SK-N-SH (cell line): ENCODE measurements around the gene ALG9. TPM values are rescaled to one million over a fixed set of nuclear protein-coding genes. Genes with fewer than 3 reads are reported as not detected.
A peak's percentile ranks its signal among the peaks of the same experiment; 100 is the strongest.

Source experiments
- CTCF ChIA-PET: fragments of 300-600, 350-600 bp; formaldehyde crosslinking; extraction: SDS; loops from one replicate; lab custom pipeline; 2021; lab: Yijun Ruan, JAX
- POLR2A ChIA-PET: fragments of 350-600 bp; sonication (Branson Sonifier 250); formaldehyde crosslinking; extraction: SDS; loops from one replicate; lab custom pipeline; 2020; ENCODE audit warnings: antibody characterized with exemption, inconsistent platforms; lab: Yijun Ruan, JAX
- DNase-seq: peaks from one replicate; pipeline ENCODE4 v3.0.0; 2012
- H2AFZ ChIP-seq: fragments of 200-600 bp; sonication (generic); 2 replicates; pipeline ENCODE4 v1.8.1; 2016; ENCODE audit warnings: antibody characterized with exemption, mild to moderate bottlenecking, low read depth
- H3F3A ChIP-seq: fragments of 200-600 bp; sonication (generic); replicated peaks from 2 replicates; pipeline ENCODE3; 2016; ENCODE audit warnings: antibody characterized with exemption, mild to moderate bottlenecking; ENCODE audit not compliant: insufficient read depth
- H3K27ac ChIP-seq, 2 experiments: fragments of 200-500 bp in 1 of 2; fragments of 200-600 bp in 1 of 2; sonication (Bioruptor generic) in 1 of 2; sonication (generic), shearing (Covaris generic) in 1 of 2; 2 replicates each; pipeline versions ENCODE4 v1.5.1 to v1.6.1; 2014 to 2016; ENCODE audit warnings: low read depth in 2 of 2, inconsistent platforms in 1 of 2, low read length in 1 of 2, mild to moderate bottlenecking in 1 of 2, mixed read lengths in 1 of 2
- H3K27me3 ChIP-seq: fragments of 200-600 bp; sonication (generic), shearing (Covaris generic); 2 replicates; pipeline ENCODE4 v1.6.1; 2016; ENCODE audit warnings: mixed run types; ENCODE audit not compliant: insufficient read depth
- H3K36me3 ChIP-seq, 2 experiments: fragments of 200-500 bp in 1 of 2; fragments of 200-600 bp in 1 of 2; sonication (Bioruptor generic) in 1 of 2; sonication (generic) in 1 of 2; replicated peaks in 1 of 2; 2 replicates each; pipeline versions ENCODE3 to v1.5.1; 2014 to 2016; ENCODE audit warnings: low read length in 1 of 2, mild to moderate bottlenecking in 1 of 2; ENCODE audit not compliant: insufficient read depth in 2 of 2, control insufficient read depth in 1 of 2
- H3K4me1 ChIP-seq, 2 experiments: fragments of 200-500 bp in 1 of 2; fragments of 200-600 bp in 1 of 2; sonication (Bioruptor generic) in 1 of 2; sonication (generic), shearing (Covaris generic) in 1 of 2; 2 replicates each; pipeline versions ENCODE4 v1.5.1 to v1.6.1; 2014 to 2016; ENCODE audit warnings: low read depth in 1 of 2, low read length in 1 of 2, mixed run types in 1 of 2; ENCODE audit not compliant: insufficient read depth in 2 of 2, control insufficient read depth in 1 of 2
- H3K4me2 ChIP-seq: fragments of 200-600 bp; sonication (generic), shearing (Covaris generic); 2 replicates; pipeline ENCODE4 v1.6.1; 2017; ENCODE audit warnings: mixed run types
- H3K4me3 ChIP-seq, 2 experiments: fragments of 200-500 bp in 1 of 2; fragments of 200-600 bp in 1 of 2; sonication (Bioruptor generic) in 1 of 2; sonication (generic), shearing (Covaris generic) in 1 of 2; 2 replicates each; pipeline versions ENCODE4 v1.5.1 to v1.8.1; 2014 to 2016; ENCODE audit warnings: low read depth in 2 of 2, inconsistent platforms in 1 of 2, low read length in 1 of 2, mild to moderate bottlenecking in 1 of 2, mixed read lengths in 1 of 2, moderate library complexity in 1 of 2
- H3K79me2 ChIP-seq: fragments of 200-600 bp; sonication (generic); 2 replicates; pipeline ENCODE4 v1.8.1; 2017; ENCODE audit warnings: mild to moderate bottlenecking; ENCODE audit not compliant: insufficient read depth
- H3K9ac ChIP-seq: fragments of 200-600 bp; sonication (generic); 2 replicates; pipeline ENCODE4 v1.6.1; 2017; ENCODE audit warnings: mixed run types
- H3K9me2 ChIP-seq: fragments of 200-600 bp; sonication (generic); 2 replicates; pipeline ENCODE4 v1.6.1; 2017; ENCODE audit warnings: mixed run types
- H3K9me3 ChIP-seq: fragments of 200-600 bp; sonication (generic); 2 replicates; pipeline ENCODE4 v1.6.1; 2017; ENCODE audit warnings: mixed run types, mild to moderate bottlenecking, moderate library complexity
- H4K20me1 ChIP-seq: fragments of 200-600 bp; sonication (generic); 2 replicates; pipeline ENCODE4 v1.6.1; 2017; ENCODE audit warnings: mild to moderate bottlenecking, mixed run types; ENCODE audit not compliant: insufficient read depth
- CTCF ChIP-seq: fragments of 200-600 bp; sonication (generic); IDR thresholded peaks from 2 replicates; pipeline ENCODE4 v1.6.1; 2017; ENCODE audit warnings: antibody characterized with exemption, mild to moderate bottlenecking, moderate library complexity
- EZH2phosphoT487 ChIP-seq: fragments of 200-600 bp; sonication (generic); IDR thresholded peaks from 2 replicates; pipeline ENCODE4 v1.6.1; 2017; ENCODE audit warnings: low read depth, mixed run types, mild to moderate bottlenecking, antibody characterized with exemption, moderate library complexity, borderline replicate concordance
- GABPA ChIP-seq: IDR thresholded peaks from 2 replicates; pipeline ENCODE4 v1.4.0; 2012; ENCODE audit warnings: low read depth, mild to moderate bottlenecking
- GATA2 ChIP-seq: sonication (generic); formaldehyde crosslinking; IDR thresholded peaks from 2 replicates; pipeline ENCODE4 v1.5.0; 2020; ENCODE audit warnings: mild to moderate bottlenecking, missing genetic modification reagents
- JUND ChIP-seq: IDR thresholded peaks from 2 replicates; pipeline ENCODE4 v1.4.0; 2012
- NFIC ChIP-seq: IDR thresholded peaks from 2 replicates; pipeline ENCODE4 v1.4.0; 2012; ENCODE audit warnings: borderline replicate concordance
- RAD21 ChIP-seq: IDR thresholded peaks from 2 replicates; pipeline ENCODE4 v1.6.1; 2012; ENCODE audit warnings: mild to moderate bottlenecking, low read length
- RCOR1 ChIP-seq: fragments of 150-350 bp; IDR thresholded peaks from 2 replicates; pipeline ENCODE4 v1.6.1; 2017; ENCODE audit warnings: antibody characterized with exemption, low read length
- REST ChIP-seq: IDR thresholded peaks from 2 replicates; pipeline ENCODE4 v1.6.1; 2012; ENCODE audit warnings: mild to moderate bottlenecking, low read depth, low read length, moderate library complexity
- SIN3A ChIP-seq: IDR thresholded peaks from 2 replicates; pipeline ENCODE4 v1.6.1; 2012; ENCODE audit warnings: low read depth, mild to moderate bottlenecking, low read length, moderate library complexity, borderline replicate concordance
- TCF12 ChIP-seq: IDR thresholded peaks from 2 replicates; pipeline ENCODE4 v1.4.0; 2012
- YY1 ChIP-seq: IDR thresholded peaks from 2 replicates; pipeline ENCODE4 v1.4.0; 2012; ENCODE audit warnings: low read depth, mild to moderate bottlenecking
- WGBS: methylation state at CpG from one replicate; pipeline ENCODE4 v1.1.6; 2017; ENCODE audit warnings: low lambda C conversion rate; 5-methylcytosine and 5-hydroxymethylcytosine counted together
- polyA plus RNA-seq, 3 experiments: library from polyadenylated mRNA; depleted of rRNA; stranded (reverse); fragments of >200 nt; gene quantifications; 2 replicates each; pipeline ENCODE4 v1.2.3, GENCODE V29; 2012
- TF ChIP-seq, protein P1 (sequence below): fragments of 150-350 bp; IDR thresholded peaks from 2 replicates; pipeline ENCODE4 v1.6.1; 2017; ENCODE audit warnings: antibody characterized with exemption, low read length, low read depth, borderline replicate concordance
- TF ChIP-seq, protein P2 (sequence below): IDR thresholded peaks from 2 replicates; pipeline ENCODE4 v1.4.0; 2012; ENCODE audit warnings: low read depth

Gene ALG9
- polyA plus RNA-seq, 1 of the 3 experiments (the other 2 are of a cell fraction), result 17.9 TPM

DNA sequence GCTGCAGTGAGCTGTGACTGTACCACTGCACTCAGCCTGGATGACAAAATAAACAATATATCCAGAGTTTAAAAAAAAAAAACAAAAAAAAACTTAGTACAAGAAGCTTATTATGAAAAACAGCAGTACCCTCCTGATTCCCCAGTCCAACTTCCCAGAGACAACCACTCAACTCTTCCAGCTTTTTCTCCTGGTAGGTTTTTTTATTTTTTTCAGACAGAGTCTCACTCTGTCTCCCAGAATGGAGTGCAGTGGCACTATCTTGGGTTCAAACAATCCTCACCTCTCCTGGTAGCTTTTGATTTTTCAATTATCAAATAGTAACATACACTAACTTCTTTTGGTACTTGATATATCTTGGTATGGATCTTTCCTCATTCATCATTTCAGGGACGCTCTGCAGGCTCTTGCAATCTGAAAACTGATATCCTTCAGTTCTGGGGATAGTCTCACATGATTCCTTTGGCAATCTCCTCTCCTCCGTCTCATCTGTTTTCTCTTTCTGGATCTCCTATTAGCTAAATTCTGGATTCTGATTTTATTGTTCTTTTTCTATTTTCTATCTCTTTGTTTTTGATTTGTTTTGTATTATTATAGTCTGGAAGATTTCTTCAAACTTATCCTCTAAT lies 44.9 kb downstream of the ALG9 start:
- CTCF ChIA-PET, result interaction anchor here (0.6 to 1.7 kb wide), 6 partner anchors 14 to 222 kb away, joined by 3 to 9 read pairs (median 4); no protein-coding TSS in a partner anchor
- no peak for DNase-seq
- 0 out of 4 replicates have a peak, but pooled peaks cover 0 to 6% of the 10 kb centered on the region in 2 experiments for H3K4me1 ChIP-seq
- no peaks in the 10 kb centered on the region for H3K9me2 ChIP-seq
- H3K9me3 ChIP-seq, result no peaks in the 10 kb centered on the region
- peak; percentile 27; the same call in 1 of the 2 replicates for TF ChIP-seq TCF12
- no peak for TF ChIP-seq GABPA
- no peak for TF ChIP-seq SIN3A
- no peak for TF ChIP-seq GATA2 (CRISPR knock-in tag)
- H3F3A ChIP-seq, result peaks cover 10% of the 10 kb centered on the region
- no peak overlapping the region for H3K9ac ChIP-seq
- 78% methylated on average over 2 of the region's 2 CpGs for WGBS
- H2AFZ ChIP-seq, result no peak overlapping the region
- no peaks in the 10 kb centered on the region for H3K79me2 ChIP-seq
- POLR2A ChIA-PET, result no interaction called here
- no peaks in the 10 kb centered on the region for H4K20me1 ChIP-seq
- peaks cover 0 to 14% of the 10 kb centered on the region in 2 experiments for H3K36me3 ChIP-seq
- H3K4me2 ChIP-seq, result no peak overlapping the region
- H3K27ac ChIP-seq, result peak overlapping the region in 1 of 2 experiments; percentile 19; a peak in 1 of 4 replicates
- no peaks in the 10 kb centered on the region for H3K27me3 ChIP-seq
- no peak overlapping the region for H3K4me3 ChIP-seq

DNA sequence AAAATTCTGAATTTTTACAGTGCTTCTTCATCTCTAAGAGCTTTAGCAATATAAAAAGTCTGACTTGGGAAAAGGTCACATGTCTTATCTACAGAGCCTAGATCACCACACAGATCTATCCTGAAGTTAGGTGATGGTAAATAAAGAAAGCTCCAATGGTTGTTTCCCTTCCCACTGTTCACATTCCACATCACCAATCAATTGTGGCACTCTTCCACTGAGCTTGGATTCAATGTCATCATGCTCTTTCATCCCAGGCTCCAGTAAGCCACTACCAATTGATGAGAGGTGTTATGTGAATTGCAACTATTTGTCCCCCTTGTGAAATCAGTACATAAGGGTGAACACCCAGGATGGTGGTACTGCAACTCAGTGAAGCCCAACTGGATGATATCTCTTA lies 47.8 kb downstream of the ALG9 start:
- Histone ChIP-seq H3K9ac (no peak overlapping the region), H3K4me2 (no peak overlapping the region), H3K4me1 (peaks cover 16 to 19% of the 10 kb centered on the region in 2 experiments), H3K27ac (no peak overlapping the region), H3K79me2 (no peaks in the 10 kb centered on the region), H4K20me1 (0 out of 2 replicates have a peak, but pooled peaks cover 4% of the 10 kb centered on the region), H3K36me3 (peaks cover 0 to 8% of the 10 kb centered on the region in 2 experiments), H3K4me3 (no peak overlapping the region), H3K9me2 (no peaks in the 10 kb centered on the region), H2AFZ (no peak overlapping the region), H3K27me3 (no peaks in the 10 kb centered on the region), H3K9me3 (no peaks in the 10 kb centered on the region), H3F3A (peaks cover 30% of the 10 kb centered on the region)
- no peak for TF ChIP-seq YY1
- TF ChIP-seq REST, result no peak
- no peak for TF ChIP-seq EZH2phosphoT487
- no peak for TF ChIP-seq NFIC
- TF ChIP-seq JUND, result no peak
- TF ChIP-seq, protein P1, sequence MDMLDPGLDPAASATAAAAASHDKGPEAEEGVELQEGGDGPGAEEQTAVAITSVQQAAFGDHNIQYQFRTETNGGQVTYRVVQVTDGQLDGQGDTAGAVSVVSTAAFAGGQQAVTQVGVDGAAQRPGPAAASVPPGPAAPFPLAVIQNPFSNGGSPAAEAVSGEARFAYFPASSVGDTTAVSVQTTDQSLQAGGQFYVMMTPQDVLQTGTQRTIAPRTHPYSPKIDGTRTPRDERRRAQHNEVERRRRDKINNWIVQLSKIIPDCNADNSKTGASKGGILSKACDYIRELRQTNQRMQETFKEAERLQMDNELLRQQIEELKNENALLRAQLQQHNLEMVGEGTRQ, result no peak
- TF ChIP-seq TCF12, result no peak
- TF ChIP-seq CTCF, result no peak
- TF ChIP-seq, protein P2, sequence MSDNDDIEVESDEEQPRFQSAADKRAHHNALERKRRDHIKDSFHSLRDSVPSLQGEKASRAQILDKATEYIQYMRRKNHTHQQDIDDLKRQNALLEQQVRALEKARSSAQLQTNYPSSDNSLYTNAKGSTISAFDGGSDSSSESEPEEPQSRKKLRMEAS, result no peak
- no peak for TF ChIP-seq RCOR1
- no peak for TF ChIP-seq RAD21
- ChIA-PET CTCF (interaction anchor here (1.2 to 2.9 kb wide), 3 partner anchors 10 to 259 kb away, joined by 3 to 10 read pairs (median 7); no protein-coding TSS in a partner anchor), POLR2A (no interaction called here)
- DNase-seq, result no peak
